K562 (cell line): Measurements from ENCODE around the gene FKBP1B. TPM values are rescaled to one million over a fixed set of nuclear protein-coding genes. Genes with fewer than 3 reads are reported as not detected.

ENCODE experiments used
- ATAC-seq: fragments of 200-7000 bp; cut with Tn5 transposase; 3 replicates; pipeline ENCODE4 v1.9.1; 2020; ENCODE audit warnings: moderate library complexity
- BruUV-seq: library from RNA; stranded (reverse); fragments of 400-500 nt; replicated peaks from 2 replicates; lab custom pipeline; 2021; lab: Mats Ljungman, UMichigan
- CTCF ChIA-PET: fragments of 300-600 bp; formaldehyde crosslinking; extraction: SDS; loops from one replicate; lab custom pipeline; 2021; ENCODE audit warnings: low intra/inter-chr PET ratio; lab: Yijun Ruan, JAX
- POLR2A ChIA-PET: fragments of 300-600, 350-650 bp; sonication (Branson Sonifier 250); formaldehyde crosslinking; extraction: SDS; loops from one replicate; lab custom pipeline; 2021; ENCODE audit warnings: antibody characterized with exemption, inconsistent platforms; lab: Yijun Ruan, JAX
- DNase-seq, 4 experiments: peaks; one replicate each; pipeline versions ENCODE4 v3.0.0 to v3.0.0-alpha.2; 2011 to 2018; ENCODE audit warnings: low spot score in 3 of 4, mixed read lengths in 3 of 4; ENCODE audit errors: extremely low read depth in 1 of 4
- FAIRE-seq: peaks from 2 replicates; lab custom pipeline; 2011; peaks lifted over from hg19 to GRCh38; lab: Jason Lieb, UNC
- H2AFZ ChIP-seq: 2 replicates; pipeline ENCODE4 v1.6.0; 2011; ENCODE audit warnings: low read depth, low read length, control low read depth, inconsistent platforms
- H3K27ac ChIP-seq: fragments of 200-600 bp; 3 replicates; pipeline ENCODE4 v1.8.0; 2011; ENCODE audit warnings: low read depth, mild to moderate bottlenecking, control low read depth, inconsistent platforms, low read length, moderate library complexity, mixed read lengths; ENCODE audit errors: extremely low read depth
- H3K27me3 ChIP-seq, 2 experiments: fragments of 300-600 bp in 1 of 2; 2 replicates in 1 of 2; 3 replicates in 1 of 2; pipeline versions ENCODE4 v1.6.0 to v1.8.0; 2011; ENCODE audit warnings: inconsistent platforms in 2 of 2, low read length in 2 of 2, mild to moderate bottlenecking in 1 of 2, mixed read lengths in 1 of 2, moderate library complexity in 1 of 2; ENCODE audit not compliant: control insufficient read depth in 2 of 2, insufficient read depth in 2 of 2
- H3K36me3 ChIP-seq: fragments of 300-600 bp; 3 replicates; pipeline ENCODE4 v1.8.0; 2011; ENCODE audit warnings: mild to moderate bottlenecking, low read length, inconsistent platforms; ENCODE audit not compliant: control insufficient read depth, insufficient read depth
- H3K4me1 ChIP-seq, 2 experiments: fragments of 200-600 bp in 1 of 2; replicated peaks in 1 of 2; 2 replicates in 1 of 2; 3 replicates in 1 of 2; pipeline versions ENCODE4 v1.5.1 to v1.8.0; 2011; ENCODE audit warnings: inconsistent platforms in 2 of 2, low read length in 2 of 2, mild to moderate bottlenecking in 1 of 2, mixed read lengths in 1 of 2, moderate library complexity in 1 of 2; ENCODE audit not compliant: control insufficient read depth in 2 of 2, insufficient read depth in 2 of 2
- H3K4me2 ChIP-seq: 2 replicates; pipeline ENCODE4 v1.6.1; 2011; ENCODE audit warnings: low read length, control low read depth, inconsistent platforms, mixed read lengths; ENCODE audit not compliant: insufficient read depth
- H3K4me3 ChIP-seq: fragments of 200-600 bp; sonication (generic), shearing (Covaris generic); 2 replicates; pipeline ENCODE4 v1.5.1; 2016; ENCODE audit warnings: control low read depth, inconsistent platforms
- H3K79me2 ChIP-seq: fragments of 200-600 bp; 3 replicates; pipeline ENCODE4 v1.8.0; 2011; ENCODE audit warnings: low read length, inconsistent platforms; ENCODE audit not compliant: control insufficient read depth, insufficient read depth
- H3K9ac ChIP-seq, 2 experiments: 2 replicates each; pipeline versions ENCODE4 v1.6.0 to v1.6.1; 2011; ENCODE audit warnings: low read depth in 2 of 2, low read length in 2 of 2, control low read depth in 1 of 2, inconsistent platforms in 1 of 2, mild to moderate bottlenecking in 1 of 2, mixed read lengths in 1 of 2; ENCODE audit not compliant: insufficient read depth in 1 of 2
- H3K9me1 ChIP-seq: one replicate; pipeline ENCODE4 v1.6.0; 2011; ENCODE audit warnings: inconsistent platforms, mild to moderate bottlenecking, low read length, moderate library complexity; ENCODE audit not compliant: control insufficient read depth, insufficient read depth
- H3K9me3 ChIP-seq: replicated peaks from 2 replicates; pipeline ENCODE4 v1.5.1; 2011; ENCODE audit warnings: low read depth, low read length, inconsistent platforms; ENCODE audit not compliant: control insufficient read depth, insufficient read depth
- H4K20me1 ChIP-seq: replicated peaks from 2 replicates; pipeline ENCODE4 v1.6.1; 2011; ENCODE audit warnings: low read length, inconsistent platforms, mixed read lengths; ENCODE audit not compliant: control insufficient read depth, insufficient read depth
- BDP1 ChIP-seq: IDR thresholded peaks from 3 replicates; pipeline ENCODE4 v1.6.1; 2011; ENCODE audit not compliant: insufficient read length, insufficient read depth
- COPS2 ChIP-seq: fragments of 450-650 bp; conservative IDR thresholded peaks from 2 replicates; pipeline ENCODE4 v1.6.1; 2016; ENCODE audit warnings: mild to moderate bottlenecking, moderate library complexity
- NFXL1 ChIP-seq: fragments of 450-650 bp; formaldehyde crosslinking; IDR thresholded peaks from 2 replicates; pipeline ENCODE4 v1.4.0; 2021; ENCODE audit warnings: mild to moderate bottlenecking
- RBM34 ChIP-seq: fragments of 200-400 bp; formaldehyde crosslinking; IDR thresholded peaks from 2 replicates; pipeline ENCODE4 v1.6.1; 2018; ENCODE audit warnings: low read length, borderline replicate concordance; ENCODE audit not compliant: insufficient read depth
- RFX1 ChIP-seq: fragments of 450-650 bp; IDR thresholded peaks from 2 replicates; pipeline ENCODE4 v1.6.1; 2016; ENCODE audit warnings: mild to moderate bottlenecking, moderate library complexity
- SP2 ChIP-seq: IDR thresholded peaks from 2 replicates; pipeline ENCODE4 v1.6.1; 2011; ENCODE audit warnings: mild to moderate bottlenecking, low read depth, low read length, moderate library complexity; ENCODE audit not compliant: poor library complexity, severe bottlenecking; ENCODE audit errors: extremely low read depth
- WHSC1 ChIP-seq: IDR thresholded peaks from one replicate; pipeline ENCODE4 v1.6.1; 2012; ENCODE audit warnings: low read length, control low read depth, inconsistent platforms
- ZNF589 ChIP-seq: fragments of 200-800 bp; sonication (Bioruptor generic); IDR thresholded peaks from 2 replicates; pipeline ENCODE4 v1.6.1; 2016; ENCODE audit warnings: low read depth, missing genetic modification characterization, missing compliant biosample characterization
- WGBS: fragments of 100-300 bp; shearing (Covaris generic); methylation state at CpG from one replicate; pipeline ENCODE4 v1.1.6; 2016; ENCODE audit warnings: low coverage, mixed read lengths; ENCODE audit not compliant: insufficient coverage; ENCODE audit errors: missing lambda C conversion rate; 5-methylcytosine and 5-hydroxymethylcytosine counted together
- in situ Hi-C: fragments of 300-500 bp; cut with MboI; formaldehyde crosslinking; loops from 4 replicates; pipeline ENCODE4 v1.15.0; 2018; ENCODE audit warnings: inconsistent platforms, mixed read lengths
- intact Hi-C: fragments of 100-400 bp; cut with micrococcal nuclease; formaldehyde crosslinking; loops from 2 replicates; pipeline ENCODE4 v1.14.2; 2022
- polyA plus RNA-seq, 8 experiments: library from polyadenylated mRNA; depleted of rRNA in 4 of 8; stranded (reverse) in 5 of 8; unstranded in 3 of 8; fragments of >200 nt; fragmentation: Nextera tagmentation in 2 of 8; fragmentation: Illumina TruSeq in 1 of 8; extraction: Ambion mirVana in 2 of 8; extraction: Trizol in 1 of 8; gene quantifications; 2 replicates each; pipeline versions ENCODE4 v1.2.1 to v1.2.3, GENCODE V29; 2011 to 2014; ENCODE audit warnings: inconsistent platforms in 1 of 8, missing spikeins in 1 of 8
- total RNA-seq, 7 experiments: library from RNA; depleted of rRNA in 6 of 7; stranded (reverse); fragments of >200 nt in 6 of 7; fragmentation: Illumina TruSeq in 2 of 7; extraction: Trizol in 2 of 7; gene quantifications; 2 replicates each; pipeline versions ENCODE4 v1.2.1 to v1.2.3, GENCODE V29; 2011 to 2021; ENCODE audit warnings: low replicate concordance in 1 of 7

The FKBP1B gene
- total and polyA plus RNA-seq, 9 of the 15 experiments (the other 6 are each of a cell fraction or from before 2014, with no cell fraction given), result 0.58 to 9.4 (median 1.6) TPM

DNA sequence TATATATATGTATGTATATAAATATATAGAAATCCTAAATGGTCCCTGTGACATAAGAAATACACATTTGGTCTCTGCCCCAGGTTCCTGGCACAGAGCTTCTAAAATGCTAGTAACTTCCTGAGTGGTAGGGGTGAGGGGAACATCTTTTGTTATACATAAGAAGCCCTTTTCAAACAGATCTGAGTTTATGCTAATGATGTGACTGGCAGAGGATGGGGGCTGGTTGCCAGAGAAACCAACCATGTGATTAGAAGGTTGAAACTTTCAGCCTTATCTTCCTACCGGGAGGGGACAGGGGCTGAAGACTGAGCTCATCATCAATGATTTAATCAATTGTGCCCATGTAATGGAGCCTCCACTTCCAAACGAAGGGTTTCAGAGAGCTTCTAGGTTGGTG lies 23.3 kb upstream of the FKBP1B start:
- Histone ChIP-seq H3K9me3 (no peaks in the 10 kb centered on the region), H3K27me3 (no peaks in the 10 kb centered on the region), H2AFZ (no peak overlapping the region), H3K9ac (no peak overlapping the region), H3K27ac (no peak overlapping the region), H3K4me1 (peaks cover 0 to 19% of the 10 kb centered on the region in 2 experiments; a peak in 3 of 5 replicates), H3K4me2 (no peak overlapping the region), H3K79me2 (no peaks in the 10 kb centered on the region), H4K20me1 (peaks cover 14% of the 10 kb centered on the region; the same call in 1 of the 2 replicates), H3K9me1 (peaks cover 3% of the 10 kb centered on the region), H3K36me3 (peaks cover 75% of the 10 kb centered on the region), H3K4me3 (no peak overlapping the region)
- intact Hi-C loops, result loop anchor here (5.0 kb wide), 1 partner anchor 356 kb away; no protein-coding TSS in a partner anchor
- in situ Hi-C loops, result no loop called here
- FAIRE-seq (peak; percentile 29), DNase-seq (no peak), ATAC-seq (no peak)
- BruUV-seq, result TSS peak; percentile 35
- TF ChIP-seq COPS2 (no peak), RBM34 (no peak), SP2 (no peak)
- ChIA-PET POLR2A (interaction anchor here (0.7 to 1.2 kb wide), 3 partner anchors 10 to 26 kb away, joined by 3 to 4 read pairs (median 3); no protein-coding TSS in a partner anchor), CTCF (no interaction called here)
- 44% methylated on average over 2 of the region's 2 CpGs for WGBS

DNA sequence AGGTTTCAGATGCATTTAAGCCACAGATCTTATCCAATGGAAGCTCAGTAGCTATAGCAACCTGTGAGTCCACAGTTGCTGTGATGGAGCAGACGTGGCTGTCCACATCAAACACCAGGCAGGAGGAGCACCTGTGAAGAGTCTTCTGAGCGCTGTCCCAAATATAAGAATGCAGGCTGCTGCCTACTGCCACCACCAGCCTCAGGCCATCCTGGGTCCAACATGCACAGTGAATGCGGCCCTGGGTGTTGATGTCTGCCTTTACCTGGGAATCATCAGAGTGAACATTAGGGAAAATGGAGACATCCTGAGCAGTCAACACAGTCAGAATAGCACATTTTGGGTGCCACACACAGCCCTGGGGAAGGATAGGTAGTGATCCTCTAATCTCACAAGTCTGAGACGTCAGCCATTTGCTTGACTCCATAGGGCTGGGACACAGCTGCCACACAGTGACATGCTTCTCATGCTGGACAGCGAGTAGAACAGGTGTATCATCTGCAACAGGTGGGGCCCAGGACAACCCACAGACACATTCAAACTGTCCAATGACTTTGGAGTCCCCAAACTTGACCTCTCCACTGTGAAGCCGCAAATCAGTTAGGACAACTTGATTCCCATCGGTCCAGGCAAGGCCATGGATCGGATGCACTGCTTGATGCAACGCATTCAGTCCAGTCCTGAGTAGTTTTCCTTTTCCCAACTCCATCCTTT lies 10.6 kb upstream of the FKBP1B start:
- no peak overlapping the region for H3K4me3 ChIP-seq
- FAIRE-seq, result no peak
- intact Hi-C loops, result no loop called here
- no peak for TF ChIP-seq BDP1
- no peak for TF ChIP-seq NFXL1 (CRISPR knock-in tag)
- TF ChIP-seq RFX1, result peak; percentile 35; the same call in 1 of the 2 replicates
- TF ChIP-seq ZNF589 (CRISPR knock-in tag), result no peak
- TF ChIP-seq WHSC1, result peak; percentile 5
- H3K27me3 ChIP-seq, result no peaks in the 10 kb centered on the region
- H3K36me3 ChIP-seq, result peaks cover 56% of the 10 kb centered on the region
- WGBS, result 93% methylated on average over 9 of the region's 9 CpGs
- no peak overlapping the region for H3K4me2 ChIP-seq
- ChIA-PET CTCF (no interaction called here), POLR2A (no interaction called here)
- no peaks in the 10 kb centered on the region; the same call in 1 of the 2 replicates for H4K20me1 ChIP-seq
- no peak overlapping the region for H3K27ac ChIP-seq
- no peaks in the 10 kb centered on the region; a peak in 1 of 5 replicates for H3K4me1 ChIP-seq
- peak overlapping the region in 1 of 2 experiments; percentile 26; a peak in 1 of 4 replicates for H3K9ac ChIP-seq
- H3K79me2 ChIP-seq, result peaks cover 50% of the 10 kb centered on the region
- no peak overlapping the region for H2AFZ ChIP-seq
- DNase-seq, result no peak
- in situ Hi-C loops, result no loop called here
- ATAC-seq, result no peak
- no TSS peak for BruUV-seq
- H3K9me1 ChIP-seq, result no peaks in the 10 kb centered on the region
- no peaks in the 10 kb centered on the region for H3K9me3 ChIP-seq
